MCF 10A (cell line): ENCODE data around the gene MERTK. TPM values are rescaled to one million over a fixed set of nuclear protein-coding genes. Genes with fewer than 3 reads are reported as not detected.

ENCODE experiments used
- BruUV-seq: library from RNA; stranded (reverse); fragments of 400-500 nt; replicated peaks from 2 replicates; lab custom pipeline; 2021; lab: Mats Ljungman, UMichigan
- CTCF ChIA-PET: fragments of 300-600 bp; sonication (Branson Sonifier 250); formaldehyde crosslinking; extraction: SDS; loops from one replicate; lab custom pipeline; 2021; ENCODE audit warnings: antibody characterized with exemption, inconsistent platforms; lab: Yijun Ruan, JAX
- POLR2A ChIA-PET: fragments of 300-600, 350-650 bp; sonication (Branson Sonifier 250); formaldehyde crosslinking; extraction: SDS; loops from one replicate; lab custom pipeline; 2020; ENCODE audit warnings: antibody characterized with exemption, inconsistent platforms; lab: Yijun Ruan, JAX
- DNase-seq: peaks from one replicate; pipeline ENCODE4 v3.0.0-alpha.2; 2018; ENCODE audit not compliant: unreplicated experiment
- H3K27ac Mint-ChIP-seq: one replicate; pipeline ENCODE4 v1.8.0; 2022; ENCODE audit warnings: mild to moderate bottlenecking, low read depth, mixed read lengths; ENCODE audit not compliant: unreplicated experiment
- H3K27me3 Mint-ChIP-seq: one replicate; pipeline ENCODE4 v1.8.0; 2022; ENCODE audit warnings: mixed read lengths; ENCODE audit not compliant: insufficient read depth, unreplicated experiment
- H3K36me3 Mint-ChIP-seq: one replicate; pipeline ENCODE4 v1.8.0; 2022; ENCODE audit warnings: mild to moderate bottlenecking, moderate library complexity, mixed read lengths; ENCODE audit not compliant: insufficient read depth, unreplicated experiment
- H3K4me1 Mint-ChIP-seq: one replicate; pipeline ENCODE4 v1.8.0; 2022; ENCODE audit warnings: mixed read lengths; ENCODE audit not compliant: insufficient read depth, unreplicated experiment
- H3K4me3 Mint-ChIP-seq: one replicate; pipeline ENCODE4 v1.8.0; 2022; ENCODE audit warnings: mild to moderate bottlenecking, moderate library complexity, mixed read lengths; ENCODE audit not compliant: unreplicated experiment
- H3K9me3 Mint-ChIP-seq: one replicate; pipeline ENCODE4 v1.8.0; 2022; ENCODE audit warnings: mixed read lengths; ENCODE audit not compliant: unreplicated experiment
- intact Hi-C: fragments of 100-400 bp; cut with micrococcal nuclease; formaldehyde crosslinking; loops from 2 replicates; pipeline ENCODE4 v1.14.1; 2022
- total RNA-seq: library from RNA; stranded (reverse); gene quantifications from 2 replicates; pipeline ENCODE4 v1.2.3, GENCODE V29; 2022
- TF ChIP-seq, protein P1 (sequence below): fragments of 200-600 bp; IDR thresholded peaks from one replicate; pipeline ENCODE4 v1.8.0; 2022; ENCODE audit warnings: antibody characterized with exemption, mild to moderate bottlenecking; ENCODE audit not compliant: unreplicated experiment

The MERTK gene
- total RNA-seq, 1 experiment from 2014 or later: 0.19 TPM

DNA sequence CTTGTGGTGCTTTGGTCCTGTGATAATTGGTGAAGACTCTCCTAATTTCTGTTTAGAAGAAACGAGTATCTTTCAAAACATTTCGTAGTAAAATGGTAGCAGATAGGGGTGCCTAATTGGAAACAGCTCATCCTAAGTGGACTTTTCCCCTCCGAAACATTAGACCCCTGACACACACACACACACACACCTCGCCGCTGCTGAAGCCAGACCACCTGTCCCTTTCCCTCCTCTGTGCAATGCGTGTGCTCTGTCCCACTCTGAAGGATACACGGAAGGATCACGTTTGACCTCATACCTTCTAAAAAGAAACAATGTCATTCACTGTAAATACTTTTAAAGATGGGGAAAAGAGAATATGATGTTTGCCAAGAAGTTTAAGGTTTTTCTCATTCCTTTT, 120.4 kb downstream of the MERTK start:
- ChIA-PET CTCF (interaction anchor here (1.5 kb wide), 1 partner anchor 13 kb away, joined by 3 read pairs; no protein-coding TSS in a partner anchor), POLR2A (no interaction called here)
- H3K4me1 Mint-ChIP-seq: peaks cover 5% of the 10 kb centered on the region
- no peak overlapping the region for H3K27ac Mint-ChIP-seq
- no peak overlapping the region for H3K4me3 Mint-ChIP-seq
- intact Hi-C loops: no loop called here
- H3K9me3 Mint-ChIP-seq: no peaks in the 10 kb centered on the region
- H3K36me3 Mint-ChIP-seq: no peaks in the 10 kb centered on the region
- BruUV-seq: no TSS peak
- H3K27me3 Mint-ChIP-seq: peaks cover 68% of the 10 kb centered on the region
- TF ChIP-seq, protein P1, sequence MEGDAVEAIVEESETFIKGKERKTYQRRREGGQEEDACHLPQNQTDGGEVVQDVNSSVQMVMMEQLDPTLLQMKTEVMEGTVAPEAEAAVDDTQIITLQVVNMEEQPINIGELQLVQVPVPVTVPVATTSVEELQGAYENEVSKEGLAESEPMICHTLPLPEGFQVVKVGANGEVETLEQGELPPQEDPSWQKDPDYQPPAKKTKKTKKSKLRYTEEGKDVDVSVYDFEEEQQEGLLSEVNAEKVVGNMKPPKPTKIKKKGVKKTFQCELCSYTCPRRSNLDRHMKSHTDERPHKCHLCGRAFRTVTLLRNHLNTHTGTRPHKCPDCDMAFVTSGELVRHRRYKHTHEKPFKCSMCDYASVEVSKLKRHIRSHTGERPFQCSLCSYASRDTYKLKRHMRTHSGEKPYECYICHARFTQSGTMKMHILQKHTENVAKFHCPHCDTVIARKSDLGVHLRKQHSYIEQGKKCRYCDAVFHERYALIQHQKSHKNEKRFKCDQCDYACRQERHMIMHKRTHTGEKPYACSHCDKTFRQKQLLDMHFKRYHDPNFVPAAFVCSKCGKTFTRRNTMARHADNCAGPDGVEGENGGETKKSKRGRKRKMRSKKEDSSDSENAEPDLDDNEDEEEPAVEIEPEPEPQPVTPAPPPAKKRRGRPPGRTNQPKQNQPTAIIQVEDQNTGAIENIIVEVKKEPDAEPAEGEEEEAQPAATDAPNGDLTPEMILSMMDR: no peak
- no peak for DNase-seq

DNA sequence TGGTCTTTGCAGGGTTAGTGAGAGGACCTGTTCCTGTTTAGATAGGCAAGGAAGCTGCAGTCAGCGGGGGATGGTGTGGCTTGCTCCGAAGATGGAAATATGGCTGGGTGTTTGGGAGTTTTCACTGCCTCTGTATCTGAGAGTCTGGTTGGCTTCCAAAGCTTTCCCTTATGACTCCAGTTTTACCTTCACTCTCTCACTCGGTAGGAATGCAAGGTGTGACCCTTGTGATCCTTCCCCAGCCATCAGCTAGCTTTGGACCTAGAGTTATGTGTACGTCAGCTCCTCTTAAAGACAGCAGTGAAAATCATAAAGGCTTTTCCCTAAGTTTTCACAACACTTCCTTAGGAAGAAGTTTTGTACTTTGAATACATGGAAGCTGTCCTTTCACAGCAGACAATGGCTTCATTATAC, 121.2 kb downstream of the MERTK start:
- no peak overlapping the region for H3K4me3 Mint-ChIP-seq
- CTCF ChIA-PET: interaction anchor here (0.6 kb wide), 1 partner anchor 1262 kb away, joined by 3 read pairs; no protein-coding TSS in a partner anchor
- no peaks in the 10 kb centered on the region for H3K36me3 Mint-ChIP-seq
- no peak for DNase-seq
- intact Hi-C loops: no loop called here
- H3K27ac Mint-ChIP-seq: no peak overlapping the region
- BruUV-seq: no TSS peak
- TF ChIP-seq, protein P1: no peak
- POLR2A ChIA-PET: interaction anchor here (0.9 kb wide), 1 partner anchor 13 kb away, joined by 3 read pairs; no protein-coding TSS in a partner anchor
- H3K27me3 Mint-ChIP-seq: peaks cover 68% of the 10 kb centered on the region
- peaks cover 5% of the 10 kb centered on the region for H3K4me1 Mint-ChIP-seq
- H3K9me3 Mint-ChIP-seq: no peaks in the 10 kb centered on the region

- no peak for DNase-seq
- POLR2A ChIA-PET: no interaction called here
- no peak overlapping the region for H3K27ac Mint-ChIP-seq
Observed at GRCh38 chr2:112020561-112020960, 122.2 kb downstream of the MERTK start.

GRCh38 chr2:112021290-112021689, 122.9 kb downstream of the MERTK start:
- Mint-ChIP-seq H3K4me3 (no peak overlapping the region), H3K4me1 (peaks cover 5% of the 10 kb centered on the region), H3K9me3 (no peaks in the 10 kb centered on the region), H3K36me3 (no peaks in the 10 kb centered on the region), H3K27ac (no peak overlapping the region), H3K27me3 (peaks cover 57% of the 10 kb centered on the region)
- TF ChIP-seq, protein P1: no peak
- no peak for DNase-seq
- ChIA-PET CTCF (no interaction called here), POLR2A (interaction anchor here (0.5 kb wide), 1 partner anchor 199 kb away, joined by 4 read pairs; no protein-coding TSS in a partner anchor)
- intact Hi-C loops: no loop called here
- BruUV-seq: no TSS peak

More at GRCh38 chr2:112020561-112020960, 122.2 kb downstream of the MERTK start:
- H3K27me3 Mint-ChIP-seq: peaks cover 65% of the 10 kb centered on the region
- CTCF ChIA-PET: no interaction called here
- BruUV-seq: no TSS peak
- no peaks in the 10 kb centered on the region for H3K9me3 Mint-ChIP-seq
- H3K4me1 Mint-ChIP-seq: peaks cover 5% of the 10 kb centered on the region
- intact Hi-C loops: no loop called here
- H3K4me3 Mint-ChIP-seq: no peak overlapping the region
- TF ChIP-seq, protein P1: no peak
- no peaks in the 10 kb centered on the region for H3K36me3 Mint-ChIP-seq
